BJ (cell line): Measurements from ENCODE around the gene CARTPT. TPM values are rescaled to one million over a fixed set of nuclear protein-coding genes. Genes with fewer than 3 reads are reported as not detected.

ENCODE experiments used
- CTCF ChIA-PET: fragments of 350-600 bp; formaldehyde crosslinking; extraction: SDS; loops from one replicate; lab custom pipeline; 2021; ENCODE audit warnings: antibody characterized with exemption, inconsistent platforms; lab: Yijun Ruan, JAX
- POLR2A ChIA-PET: fragments of 300-600 bp; sonication (Branson Sonifier 250); formaldehyde crosslinking; extraction: SDS; loops from one replicate; lab custom pipeline; 2021; ENCODE audit warnings: antibody characterized with exemption; lab: Charles Lee
- DNase-seq: peaks from one replicate; pipeline ENCODE4 v3.0.0-alpha.2; 2011; ENCODE audit warnings: low read depth
- H3K27me3 ChIP-seq: 2 replicates; pipeline ENCODE4 v1.6.0; 2011; ENCODE audit warnings: low read length; ENCODE audit not compliant: control insufficient read depth, insufficient read depth
- H3K36me3 ChIP-seq: 2 replicates; pipeline ENCODE4 v1.5.1; 2011; ENCODE audit warnings: low read length; ENCODE audit not compliant: control insufficient read depth, insufficient read depth
- H3K4me3 ChIP-seq: 2 replicates; pipeline ENCODE4 v1.5.1; 2011; ENCODE audit warnings: low read depth, mild to moderate bottlenecking, control low read depth, low read length
- polyA plus RNA-seq: library from polyadenylated mRNA; depleted of rRNA; stranded (reverse); fragments of >200 nt; gene quantifications from 2 replicates; pipeline ENCODE4 v1.2.3, GENCODE V29; 2011
- TF ChIP-seq, protein P1 (sequence below): IDR thresholded peaks from 2 replicates; pipeline ENCODE4 v1.5.1; 2011; ENCODE audit warnings: low read depth, mild to moderate bottlenecking, control low read depth, inconsistent platforms, low read length, moderate library complexity; ENCODE audit not compliant: insufficient read depth

CARTPT gene
- polyA plus RNA-seq, 1 experiment: not detected

DNA sequence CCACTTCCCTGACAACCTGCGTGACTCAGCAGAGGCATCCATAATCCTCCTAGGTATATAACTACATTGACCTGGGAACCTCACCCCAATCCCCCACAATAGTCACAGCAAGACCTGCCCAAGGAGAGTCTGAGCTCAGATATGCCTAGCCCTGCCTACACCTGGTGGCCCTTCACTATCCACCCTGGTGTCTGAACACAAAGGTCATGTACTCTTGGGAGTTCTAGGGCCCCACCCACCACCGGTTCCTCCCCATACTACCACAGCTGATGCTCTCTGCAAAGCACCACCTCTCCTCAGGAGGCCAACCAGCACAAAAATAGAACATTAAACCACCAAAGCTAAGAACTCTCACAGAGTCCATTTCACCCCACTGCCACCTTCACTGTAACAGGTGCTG is 34.8 kb upstream of the CARTPT start:
- Histone ChIP-seq H3K4me3 (no peak overlapping the region), H3K27me3 (no peaks in the 10 kb centered on the region), H3K36me3 (no peaks in the 10 kb centered on the region)
- DNase-seq: no peak
- TF ChIP-seq, protein P1, sequence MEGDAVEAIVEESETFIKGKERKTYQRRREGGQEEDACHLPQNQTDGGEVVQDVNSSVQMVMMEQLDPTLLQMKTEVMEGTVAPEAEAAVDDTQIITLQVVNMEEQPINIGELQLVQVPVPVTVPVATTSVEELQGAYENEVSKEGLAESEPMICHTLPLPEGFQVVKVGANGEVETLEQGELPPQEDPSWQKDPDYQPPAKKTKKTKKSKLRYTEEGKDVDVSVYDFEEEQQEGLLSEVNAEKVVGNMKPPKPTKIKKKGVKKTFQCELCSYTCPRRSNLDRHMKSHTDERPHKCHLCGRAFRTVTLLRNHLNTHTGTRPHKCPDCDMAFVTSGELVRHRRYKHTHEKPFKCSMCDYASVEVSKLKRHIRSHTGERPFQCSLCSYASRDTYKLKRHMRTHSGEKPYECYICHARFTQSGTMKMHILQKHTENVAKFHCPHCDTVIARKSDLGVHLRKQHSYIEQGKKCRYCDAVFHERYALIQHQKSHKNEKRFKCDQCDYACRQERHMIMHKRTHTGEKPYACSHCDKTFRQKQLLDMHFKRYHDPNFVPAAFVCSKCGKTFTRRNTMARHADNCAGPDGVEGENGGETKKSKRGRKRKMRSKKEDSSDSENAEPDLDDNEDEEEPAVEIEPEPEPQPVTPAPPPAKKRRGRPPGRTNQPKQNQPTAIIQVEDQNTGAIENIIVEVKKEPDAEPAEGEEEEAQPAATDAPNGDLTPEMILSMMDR: no peak
- ChIA-PET POLR2A (no interaction called here), CTCF (interaction anchor here (1.7 kb wide), 1 partner anchor 14 kb away, joined by 10 read pairs; no protein-coding TSS in a partner anchor)

DNA sequence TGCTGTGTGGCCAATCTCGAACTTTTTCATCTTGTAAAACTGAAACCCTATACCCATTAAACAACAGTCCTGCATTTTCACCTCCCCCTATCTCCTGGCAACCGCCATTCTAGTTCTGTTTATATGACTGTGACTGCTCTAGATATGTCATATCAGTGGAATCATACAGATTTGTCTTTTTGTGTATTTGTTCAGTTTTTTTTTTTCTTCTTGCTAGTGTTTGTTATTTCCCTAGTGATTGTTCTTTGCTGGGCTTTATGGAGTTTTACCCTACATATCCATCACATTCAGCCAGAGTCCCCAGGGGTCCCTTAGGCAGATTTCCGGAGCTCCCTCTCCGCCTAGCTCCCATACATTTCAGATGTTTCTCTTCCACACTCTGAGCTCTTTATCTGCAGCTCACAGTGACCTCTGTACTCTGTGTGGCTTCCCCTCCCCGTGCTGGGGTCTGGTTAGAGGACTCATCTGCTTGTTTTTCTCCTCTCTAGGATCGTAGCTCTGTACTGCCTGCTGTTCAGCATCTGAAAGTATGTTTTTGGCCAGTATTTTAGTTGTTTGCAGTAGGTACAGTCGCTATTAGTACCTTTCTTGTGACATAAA is 25.1 kb upstream of the CARTPT start:
- TF ChIP-seq, protein P1: no peak
- POLR2A ChIA-PET: no interaction called here
- H3K4me3 ChIP-seq: no peak overlapping the region
- H3K36me3 ChIP-seq: no peaks in the 10 kb centered on the region
- no peak for DNase-seq
- H3K27me3 ChIP-seq: peaks cover 1% of the 10 kb centered on the region; the same call in 1 of the 2 replicates
- CTCF ChIA-PET: interaction anchor here (0.9 to 1.6 kb wide), 2 partner anchors 14 to 15 kb away, joined by 3 to 4 read pairs; no protein-coding TSS in a partner anchor

DNA sequence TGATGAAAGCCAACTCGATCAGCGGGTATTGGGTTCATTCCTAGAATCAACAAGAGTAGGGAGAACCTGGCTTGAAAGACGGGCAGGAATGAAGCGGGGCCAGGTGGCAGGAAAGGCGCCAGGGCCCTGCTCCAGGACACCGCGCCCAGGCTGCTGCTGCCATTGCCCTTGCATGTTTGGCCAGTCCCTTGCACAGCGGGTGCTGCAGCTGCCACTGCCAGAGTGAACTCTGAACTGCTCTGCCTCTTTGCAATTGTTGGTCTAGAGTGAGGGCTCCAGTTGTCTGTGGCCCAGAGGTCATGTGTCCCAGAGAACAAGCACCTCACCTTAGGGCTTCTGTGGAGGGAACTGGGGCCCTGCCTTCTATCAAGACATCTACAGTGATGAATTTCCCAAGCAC is 24.0 kb upstream of the CARTPT start:
- Histone ChIP-seq H3K36me3 (no peaks in the 10 kb centered on the region), H3K27me3 (peaks cover 1% of the 10 kb centered on the region; the same call in 1 of the 2 replicates), H3K4me3 (no peak overlapping the region)
- POLR2A ChIA-PET: no interaction called here
- CTCF ChIA-PET: interaction anchor here (1.6 kb wide), 1 partner anchor 12 kb away, joined by 4 read pairs; no protein-coding TSS in a partner anchor
- no peak for DNase-seq
- TF ChIP-seq, protein P1: no peak

DNA sequence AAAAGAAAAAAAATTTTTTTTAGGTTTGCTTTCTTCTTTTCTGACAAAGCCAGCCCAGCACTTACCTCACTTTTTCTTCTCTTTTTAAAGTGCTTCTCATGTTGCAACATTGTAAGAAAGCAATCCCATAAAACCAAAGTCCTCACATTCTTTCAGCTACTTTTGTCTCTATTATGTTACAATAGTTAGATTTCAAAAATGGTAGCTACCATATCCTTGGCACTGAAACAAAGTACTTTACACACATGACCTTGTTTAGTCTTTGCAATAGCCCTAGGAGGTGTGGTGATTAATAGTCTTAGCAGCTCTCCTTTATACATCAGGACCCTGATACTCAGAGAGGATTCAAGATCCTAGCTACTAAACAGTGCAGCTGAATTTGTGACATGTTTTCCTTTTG is 23.5 kb upstream of the CARTPT start:
- TF ChIP-seq, protein P1: no peak
- CTCF ChIA-PET: no interaction called here

DNA sequence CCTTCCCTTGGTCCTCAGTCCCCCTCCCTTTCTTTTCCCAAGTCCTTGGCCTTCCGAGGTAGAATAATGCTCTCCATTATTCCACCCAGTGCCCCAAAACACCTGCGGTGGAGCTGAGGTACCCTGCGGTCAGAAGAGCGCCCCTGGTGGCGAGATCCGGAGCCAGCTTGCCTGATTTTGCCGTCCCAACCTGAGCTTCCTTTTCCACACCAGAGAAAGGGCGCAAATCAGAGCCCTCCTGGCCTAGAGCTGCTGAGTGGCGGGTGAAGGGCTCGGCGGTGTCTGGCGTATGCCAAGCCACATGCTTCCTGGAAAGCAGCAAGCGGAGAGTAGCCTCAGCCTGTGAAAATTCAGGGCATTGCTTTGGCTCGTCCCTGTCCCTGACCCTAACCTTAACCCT is 21.1 kb upstream of the CARTPT start:
- DNase-seq: no peak
- no peaks in the 10 kb centered on the region for H3K36me3 ChIP-seq
- ChIA-PET POLR2A (no interaction called here), CTCF (interaction anchor here (1.3 to 2.0 kb wide), 3 partner anchors 9 to 18 kb away, joined by 3 to 13 read pairs (median 10); no protein-coding TSS in a partner anchor)
- H3K4me3 ChIP-seq: no peak overlapping the region
- peaks cover 8% of the 10 kb centered on the region for H3K27me3 ChIP-seq
- TF ChIP-seq, protein P1: peak; percentile 56

More for the DNA sequence above, 23.5 kb upstream of the CARTPT start:
- no peak for DNase-seq
- H3K4me3 ChIP-seq: no peak overlapping the region
- peaks cover 1% of the 10 kb centered on the region; the same call in 1 of the 2 replicates for H3K27me3 ChIP-seq
- POLR2A ChIA-PET: no interaction called here
- no peaks in the 10 kb centered on the region for H3K36me3 ChIP-seq
